ENCODE results near the gene RPGR.
A peak's percentile ranks its signal among the peaks of the same experiment; 100 is the strongest.

The RPGR gene

GRCh38 chrX:38326086-38326485 is 1.2 kb downstream of the RPGR start:
- no peak for DNase-seq

- DNase-seq, result no peak
Observed at GRCh38 chrX:38320819-38321218, 6.5 kb downstream of the RPGR start.

GRCh38 chrX:38318606-38319005 is 8.7 kb downstream of the RPGR start:
- no peak for DNase-seq

- no peak for DNase-seq
Observed at GRCh38 chrX:38318196-38318595, 9.1 kb downstream of the RPGR start.

- DNase-seq, result no peak
Observed at GRCh38 chrX:38315186-38315585, 12.1 kb downstream of the RPGR start.

GRCh38 chrX:38313190-38313589 is 14.1 kb downstream of the RPGR start:
- no peak for DNase-seq

GRCh38 chrX:38312436-38312835 is 14.9 kb downstream of the RPGR start:
- DNase-seq, result no peak

- no peak for DNase-seq
Observed at GRCh38 chrX:38311743-38312142, 15.6 kb downstream of the RPGR start.

- DNase-seq, result no peak
Observed at GRCh38 chrX:38305971-38306370, 21.3 kb downstream of the RPGR start.

- no peak for DNase-seq
Observed at GRCh38 chrX:38304010-38304409, 23.3 kb downstream of the RPGR start.

GRCh38 chrX:38293741-38294140 is 33.6 kb downstream of the RPGR start:
- no peak for DNase-seq

- no peak for DNase-seq
Observed at GRCh38 chrX:38287674-38288073, 39.6 kb downstream of the RPGR start.

GRCh38 chrX:38285649-38286048 is 41.7 kb downstream of the RPGR start:
- DNase-seq, result no peak

- no peak for DNase-seq
Observed at GRCh38 chrX:38282049-38282448, 45.3 kb downstream of the RPGR start.

- DNase-seq, result no peak
Observed at GRCh38 chrX:38279188-38279587, 48.1 kb downstream of the RPGR start.

- DNase-seq, result no peak
Observed at GRCh38 chrX:38278682-38279081, 48.6 kb downstream of the RPGR start.

- DNase-seq, result no peak
Observed at GRCh38 chrX:38277802-38278201, 49.5 kb downstream of the RPGR start.

- DNase-seq, result no peak
Observed at GRCh38 chrX:38277136-38277535, 50.2 kb downstream of the RPGR start.

- no peak for DNase-seq
Observed at GRCh38 chrX:38276089-38276488, 51.2 kb downstream of the RPGR start.

GRCh38 chrX:38275615-38276014 is 51.7 kb downstream of the RPGR start:
- DNase-seq, result no peak

- no peak for DNase-seq
Observed at GRCh38 chrX:38273453-38273852, 53.9 kb downstream of the RPGR start.

GRCh38 chrX:38271154-38271716 is 56.1 kb downstream of the RPGR start:
- DNase-seq, result no peak

GRCh38 chrX:38268011-38268410 is 59.3 kb downstream of the RPGR start:
- DNase-seq, result no peak

GRCh38 chrX:38262715-38263620 is 64.3 kb downstream of the RPGR start:
- DNase-seq, result no peak

- peak; percentile 17 for DNase-seq
Observed at GRCh38 chrX:38260231-38260630, 67.1 kb downstream of the RPGR start.

Data from 8988T (cell line).